ENCODE results near the gene ST8SIA5.

ST8SIA5 gene

DNA sequence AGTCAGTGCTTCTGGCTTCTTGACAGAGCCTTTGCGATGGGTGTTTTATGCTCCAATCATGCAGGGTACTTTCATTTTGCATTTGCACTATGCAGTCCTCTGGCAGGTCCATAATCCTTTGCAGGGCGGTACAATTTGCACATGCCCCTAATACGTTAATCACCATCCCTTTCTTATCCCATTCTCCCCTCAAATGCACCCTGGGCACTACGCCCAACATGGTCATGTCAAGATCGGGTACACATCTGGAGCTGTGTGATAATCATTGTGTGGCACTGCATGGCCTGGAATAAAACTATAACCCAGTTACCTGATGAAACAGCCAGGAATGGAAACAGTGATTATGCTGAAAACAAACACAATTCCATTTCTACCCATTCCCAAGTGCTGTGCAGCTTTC, 127.5 kb downstream of the ST8SIA5 start:
- no peak for DNase-seq (ENCODE audit: low read depth in 2 of 2)

DNA sequence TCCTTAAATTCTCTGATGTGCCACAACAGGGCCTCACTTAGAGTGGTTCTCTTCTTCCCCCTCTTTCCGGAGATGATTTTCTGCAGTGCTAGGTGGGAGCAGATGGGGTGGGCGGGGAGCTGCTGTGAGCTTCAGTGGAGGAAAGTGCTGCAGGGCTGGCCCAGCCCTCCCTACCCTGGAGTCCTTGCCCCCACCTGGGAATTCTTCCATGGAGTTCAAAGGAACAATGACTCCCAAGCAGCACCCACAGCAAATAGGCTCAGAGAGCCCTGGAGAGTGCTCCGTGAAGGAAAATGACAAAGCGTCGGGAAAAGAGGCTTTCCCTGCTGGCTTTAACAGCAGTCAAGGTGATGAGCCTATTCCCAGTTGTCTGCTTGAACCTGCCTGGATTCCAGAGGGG, 128.6 kb downstream of the ST8SIA5 start:
- no peak for DNase-seq (ENCODE audit: low read depth in 2 of 2)

DNA sequence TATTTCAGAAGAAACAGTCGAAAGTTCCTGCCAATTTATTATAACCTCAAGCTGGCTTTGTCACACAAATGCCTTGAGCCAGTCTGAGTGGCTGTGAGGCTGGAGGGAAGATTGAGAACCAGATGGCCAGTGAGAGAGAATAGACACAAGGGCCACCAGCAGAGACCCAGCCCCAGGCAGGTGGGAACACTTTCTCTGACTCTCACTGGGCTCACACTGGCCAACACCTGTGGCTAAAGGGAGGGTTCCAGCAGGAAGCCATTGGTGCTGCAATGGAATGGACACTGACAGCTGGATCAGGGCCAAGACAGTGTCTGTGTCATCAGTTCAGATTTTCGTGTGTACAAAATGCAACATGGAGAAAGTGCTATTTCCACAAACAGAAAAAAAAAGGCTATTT, 129.7 kb downstream of the ST8SIA5 start:
- no peak for DNase-seq (ENCODE audit: low read depth in 2 of 2)

DNA sequence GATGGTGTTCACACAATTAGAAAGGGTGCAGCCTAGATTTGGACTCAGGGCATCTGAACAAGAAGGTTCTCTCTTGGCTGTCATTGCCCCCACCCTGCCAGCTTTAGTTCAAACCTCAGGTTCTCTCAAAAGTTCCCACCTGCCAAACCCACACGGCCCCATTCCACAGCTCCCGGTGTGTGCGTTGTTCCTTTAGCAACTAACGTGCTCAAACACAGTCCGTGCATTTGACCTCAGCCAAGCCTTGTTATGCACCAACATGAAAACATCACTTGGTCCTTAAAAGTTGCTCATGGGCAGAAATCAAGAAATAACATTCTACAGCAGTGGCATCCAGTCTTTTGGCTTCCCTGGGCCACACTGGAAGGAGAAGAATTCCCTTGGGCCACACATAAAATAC, 131.8 kb downstream of the ST8SIA5 start:
- no peak for DNase-seq (ENCODE audit: low read depth in 2 of 2)

DNA sequence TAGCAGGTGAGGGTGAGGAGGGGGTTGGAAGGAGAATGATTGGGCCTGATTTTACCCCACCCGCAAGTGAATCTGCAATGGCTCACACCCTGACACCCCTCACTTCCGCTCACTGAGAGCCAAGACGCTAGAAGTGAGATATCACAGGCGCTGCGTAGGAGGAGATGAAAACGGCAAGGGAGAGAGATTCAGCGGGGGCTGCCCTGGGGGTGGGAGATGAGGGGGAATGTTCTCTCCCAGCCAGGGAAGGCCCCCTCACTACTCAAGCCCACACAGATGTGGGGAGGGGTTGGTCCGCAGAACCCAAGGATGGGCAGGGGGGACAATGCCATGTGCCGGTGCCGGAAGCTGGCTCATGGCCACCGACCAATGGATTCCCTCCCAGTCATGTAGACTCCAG, 132.7 kb downstream of the ST8SIA5 start:
- DNase-seq (ENCODE audit: low read depth in 2 of 2): peak in 1 of 2 donors; percentile 11

DNA sequence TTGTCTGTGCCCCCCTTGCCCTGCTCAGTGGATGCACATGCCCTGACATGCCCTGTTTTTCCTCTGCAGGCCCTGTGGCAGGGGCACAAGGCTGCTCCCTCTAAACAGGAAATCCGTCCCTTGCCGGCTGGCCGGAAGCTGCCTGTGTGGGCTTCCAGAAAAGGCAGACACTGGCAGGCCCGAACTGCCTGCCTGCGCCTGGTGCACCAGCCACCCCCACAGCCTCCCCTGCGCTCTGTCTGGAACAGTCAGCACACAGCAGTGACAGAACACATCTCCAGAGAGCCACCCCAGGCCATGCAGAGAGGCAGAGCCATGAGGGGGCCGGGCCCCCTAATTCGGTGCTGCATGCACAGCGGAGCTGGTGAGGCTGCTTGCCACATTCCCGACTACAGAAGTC, 133.3 kb downstream of the ST8SIA5 start:
- DNase-seq (ENCODE audit: low read depth in 2 of 2): no peak

DNA sequence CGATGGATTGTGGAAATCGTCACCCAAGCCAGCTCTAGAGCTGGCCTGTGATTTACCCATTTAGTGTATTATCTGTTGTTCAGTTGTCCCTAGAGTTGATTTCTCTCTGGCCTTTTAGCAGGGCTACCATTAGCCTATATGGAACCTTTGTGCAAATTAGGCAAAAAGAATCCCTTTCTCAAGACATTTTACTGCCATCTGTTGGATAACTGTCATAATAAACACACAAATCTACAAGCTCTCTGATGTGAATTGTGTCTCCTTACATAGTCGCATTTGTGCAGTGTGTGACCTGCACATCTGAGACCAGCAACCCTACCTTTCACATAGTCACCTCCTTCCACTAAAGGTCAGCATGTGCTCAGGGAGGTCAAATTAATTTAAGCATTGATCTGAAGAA, 133.9 kb downstream of the ST8SIA5 start:
- no peak for DNase-seq (ENCODE audit: low read depth in 2 of 2)

DNA sequence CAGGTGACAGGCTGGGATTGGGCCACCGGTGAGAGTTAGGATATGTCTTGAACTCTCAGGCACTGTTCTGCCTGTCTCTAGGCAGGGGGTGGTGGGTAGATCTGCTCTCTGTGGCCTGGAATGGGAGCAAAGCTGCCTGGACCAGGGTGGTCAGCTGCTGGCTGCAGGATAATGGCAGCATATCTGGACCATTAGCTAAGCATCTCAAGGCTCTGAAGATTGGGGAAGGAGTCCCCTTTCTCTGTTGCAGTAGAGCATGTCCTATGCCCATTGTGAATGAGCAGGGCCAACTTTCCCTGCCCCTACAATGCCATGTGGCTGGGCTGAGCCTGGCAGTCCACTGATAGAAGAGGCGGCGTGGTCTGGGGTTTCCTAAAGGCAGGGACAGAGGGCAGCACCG, 134.4 kb downstream of the ST8SIA5 start:
- DNase-seq (ENCODE audit: low read depth in 2 of 2): no peak

DNA sequence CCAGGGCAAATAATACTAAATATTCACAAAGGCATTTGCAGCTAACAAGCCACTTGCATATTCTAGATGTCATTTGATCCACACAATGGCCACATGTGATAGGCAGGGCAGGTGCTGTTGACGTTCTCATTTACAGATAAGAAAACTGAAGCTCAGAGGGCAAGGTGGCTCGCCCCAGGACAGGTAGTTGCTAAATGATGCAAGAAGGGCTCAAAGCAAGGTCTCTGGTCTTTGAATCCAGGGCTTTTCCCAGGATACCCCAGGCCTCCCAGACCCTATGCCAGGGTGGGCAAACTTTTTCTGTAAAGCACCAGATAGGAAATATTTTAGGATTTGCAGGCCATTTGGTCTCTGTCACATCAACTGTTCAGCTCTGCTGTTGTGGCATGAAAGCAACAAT, 135.0 kb downstream of the ST8SIA5 start:
- no peak for DNase-seq (ENCODE audit: low read depth in 2 of 2)

DNA sequence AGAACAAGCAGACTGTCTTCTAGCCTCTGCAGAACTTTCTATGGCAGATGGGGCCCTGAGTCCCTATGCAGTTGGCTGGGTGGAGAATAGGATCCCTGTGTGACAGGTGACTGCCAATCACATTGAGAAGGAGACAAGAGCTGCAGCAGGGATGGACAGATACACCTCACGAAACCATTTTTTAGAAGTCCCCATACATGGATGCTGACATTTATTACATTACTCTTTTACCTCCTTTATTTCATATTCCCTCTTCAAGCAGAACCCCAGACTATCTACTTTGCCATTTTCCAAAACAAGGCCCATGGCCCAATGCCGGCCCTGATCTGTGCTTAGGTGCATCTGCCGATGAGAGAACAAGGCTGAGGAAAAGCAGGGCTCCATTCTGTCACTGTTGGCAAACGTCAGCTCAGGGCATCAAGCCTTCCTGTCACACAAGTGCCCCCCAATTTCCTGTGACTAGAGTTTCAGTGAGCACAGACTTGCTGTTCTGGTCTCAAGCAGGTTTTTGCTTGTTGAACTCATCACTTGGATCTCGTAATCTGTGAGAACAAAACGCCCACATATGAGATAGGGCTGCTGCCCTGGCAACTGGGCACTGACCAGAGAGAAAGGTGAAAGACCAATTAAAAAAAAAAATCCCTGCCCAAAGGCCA, 135.6 kb downstream of the ST8SIA5 start:
- no peak for DNase-seq (ENCODE audit: low read depth in 2 of 2)

DNA sequence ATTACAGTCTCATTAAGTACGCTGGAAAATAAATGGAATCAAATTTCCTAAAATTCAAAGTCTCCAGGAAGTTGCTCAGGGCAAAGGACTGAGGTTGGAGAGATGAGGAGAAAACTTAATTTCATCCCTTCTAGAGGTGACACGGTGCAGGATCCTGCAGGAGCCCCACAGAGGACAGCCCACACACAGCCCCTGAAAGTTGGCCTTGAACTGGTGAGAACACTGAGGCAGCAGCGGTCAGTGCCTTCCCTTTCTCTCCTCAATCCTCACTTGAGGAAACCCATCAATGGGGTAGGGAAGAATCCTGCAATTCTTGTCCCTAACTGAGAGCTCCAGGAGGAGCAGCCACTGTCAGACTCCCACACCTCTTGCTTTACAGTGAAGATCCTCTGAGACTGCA, 137.3 kb downstream of the ST8SIA5 start:
- no peak for DNase-seq (ENCODE audit: low read depth in 2 of 2)

All from stimulated activated CD8-positive, alpha-beta memory T cell treated with anti-CD3 and anti-CD28 coated beads, Interleukin-7, amount 100 ng/mL, for 4 hours (primary cell).